SH-SY5Y (cell line): ENCODE results near the gene LRRC4C.

Source experiments
- GATA2 ChIP-seq: IDR thresholded peaks from 2 replicates; pipeline ENCODE4 v1.6.1; 2011; ENCODE audit warnings: mild to moderate bottlenecking, low read depth, low read length
- GATA3 ChIP-seq: IDR thresholded peaks from 2 replicates; pipeline ENCODE4 v1.6.1; 2011; ENCODE audit warnings: low read depth, mild to moderate bottlenecking, low read length, moderate library complexity

DNA sequence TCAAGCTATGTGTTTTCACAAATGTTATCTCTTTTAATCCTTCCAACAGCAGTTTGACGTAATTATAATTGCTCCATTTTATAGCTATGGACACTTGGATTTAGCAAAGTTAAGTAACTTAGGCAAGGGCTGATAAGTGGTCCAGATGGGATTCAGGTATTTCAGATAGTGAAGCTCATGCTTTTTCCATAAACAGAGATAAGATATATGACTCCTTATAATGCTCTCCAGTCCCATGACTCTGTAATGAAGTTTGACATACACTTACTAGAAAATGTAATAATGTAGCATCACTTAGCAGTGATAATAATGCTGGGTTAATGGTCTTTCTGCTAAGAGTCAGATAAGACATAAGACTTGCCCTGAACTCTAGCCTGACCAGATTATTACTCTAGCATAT is 892.1 kb downstream of the LRRC4C start:
- TF ChIP-seq GATA2 (no peak), GATA3 (no peak)
